Activated T-cell treated with anti-CD3 and anti-CD28 coated beads for 4 hours (primary cell): ENCODE results near the gene SLC16A5.
"Not testable (repeated sequence)": the region's sequence is repeated elsewhere in the genome, so short reads cannot be mapped to it uniquely, and the experiment has no call there.

Experiments used
- DNase-seq: peaks from one replicate; pipeline ENCODE4 v3.0.0-alpha.2; 2020

Gene SLC16A5

DNA sequence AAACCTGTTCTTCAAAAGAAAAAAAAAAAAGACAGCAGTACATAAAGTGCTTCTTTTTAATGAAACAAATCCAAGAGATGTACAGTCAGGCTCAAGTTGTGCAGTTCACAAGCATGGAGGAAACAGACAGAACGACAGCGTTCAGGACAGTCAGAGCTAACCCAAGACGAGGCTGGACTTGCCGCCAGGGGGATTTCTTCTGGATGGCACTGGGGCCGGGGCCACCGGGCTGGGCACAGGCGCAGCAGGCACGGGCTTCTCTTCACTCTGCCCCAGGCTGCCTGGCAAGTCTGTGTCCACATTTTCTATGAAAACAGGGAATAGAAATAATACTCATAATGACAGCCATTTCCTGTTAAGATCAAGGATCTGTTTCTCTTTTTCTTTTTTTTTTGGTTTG, 48.2 kb downstream of the SLC16A5 start:
- DNase-seq: no peak

DNA sequence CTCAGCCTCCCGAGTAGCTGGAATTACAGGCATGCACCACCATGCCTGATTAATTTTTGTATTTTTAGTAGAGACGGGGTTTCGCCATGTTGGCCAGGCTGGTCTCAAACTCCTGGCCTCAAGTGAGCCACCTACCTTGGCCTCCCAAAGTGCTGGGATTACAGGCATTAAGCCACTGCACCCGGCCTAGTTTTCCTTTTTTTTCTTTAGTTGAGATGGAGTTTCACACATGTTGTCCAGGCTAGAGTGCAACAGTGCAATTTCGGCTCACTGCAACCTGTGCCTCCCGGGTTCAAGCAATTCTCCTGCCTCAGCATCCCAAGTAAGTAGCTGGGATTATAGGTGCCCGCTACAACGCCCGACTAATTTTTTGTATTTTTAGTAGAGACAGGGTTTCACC, 50.0 kb downstream of the SLC16A5 start:
- DNase-seq: not testable (repeated sequence)

- DNase-seq: no peak
Observed at GRCh38 chr17:75138519-75138918, 50.8 kb downstream of the SLC16A5 start.

GRCh38 chr17:75142236-75142971, 54.6 kb downstream of the SLC16A5 start:
- DNase-seq: no peak

DNA sequence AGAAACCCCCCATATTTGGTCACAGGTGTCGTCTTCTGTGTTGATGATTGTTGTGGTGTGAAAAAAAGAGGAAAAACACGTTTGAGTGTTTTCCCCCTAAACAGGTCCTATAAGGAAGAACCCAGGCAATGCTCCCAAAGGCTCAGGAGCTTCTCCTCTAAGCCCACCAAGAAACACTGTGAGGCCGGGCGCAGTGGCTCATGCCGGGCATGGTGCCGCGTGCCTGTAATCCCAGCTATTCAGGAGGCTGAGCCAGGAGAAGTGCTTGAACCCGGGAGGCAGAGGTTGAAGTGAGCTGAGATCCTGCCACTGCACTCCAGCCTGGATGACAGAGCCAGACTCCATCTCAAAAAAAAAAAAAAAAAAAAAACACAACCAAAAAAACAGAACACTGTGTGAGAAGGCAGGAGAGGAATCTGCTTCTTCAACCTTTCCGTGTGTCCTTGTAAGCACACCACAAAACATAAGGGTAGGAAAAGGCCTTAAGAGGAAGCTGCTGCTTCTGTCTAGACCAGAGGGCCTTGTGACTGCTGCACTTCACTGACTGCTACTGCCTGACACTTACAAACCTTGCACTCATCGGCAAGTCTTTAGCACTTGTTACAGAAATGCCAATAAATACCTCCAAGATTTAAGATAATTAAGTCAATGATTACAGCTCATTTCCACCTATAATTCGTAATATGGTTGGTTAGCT, 57.2 kb downstream of the SLC16A5 start:
- DNase-seq: no peak

DNA sequence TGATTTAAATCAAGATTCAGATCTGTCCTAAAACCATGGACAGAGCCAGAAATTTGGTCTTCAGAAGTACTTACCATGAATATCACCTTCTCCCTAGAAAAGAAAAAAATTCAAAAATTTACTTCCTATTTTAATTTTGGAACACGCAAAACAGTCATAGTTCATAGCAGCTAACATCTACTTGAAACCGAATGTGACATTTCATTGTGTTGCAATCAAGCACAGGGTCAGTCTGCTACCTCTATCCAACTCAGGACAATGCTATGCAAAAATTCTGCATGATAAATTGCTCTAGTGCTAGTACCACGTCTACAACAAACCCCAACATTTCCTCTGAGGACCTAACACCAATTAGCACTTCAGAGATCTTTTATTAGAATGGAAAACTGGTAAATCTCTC, 58.8 kb downstream of the SLC16A5 start:
- no peak for DNase-seq

GRCh38 chr17:75147878-75148546, 60.3 kb downstream of the SLC16A5 start:
- no peak for DNase-seq

DNA sequence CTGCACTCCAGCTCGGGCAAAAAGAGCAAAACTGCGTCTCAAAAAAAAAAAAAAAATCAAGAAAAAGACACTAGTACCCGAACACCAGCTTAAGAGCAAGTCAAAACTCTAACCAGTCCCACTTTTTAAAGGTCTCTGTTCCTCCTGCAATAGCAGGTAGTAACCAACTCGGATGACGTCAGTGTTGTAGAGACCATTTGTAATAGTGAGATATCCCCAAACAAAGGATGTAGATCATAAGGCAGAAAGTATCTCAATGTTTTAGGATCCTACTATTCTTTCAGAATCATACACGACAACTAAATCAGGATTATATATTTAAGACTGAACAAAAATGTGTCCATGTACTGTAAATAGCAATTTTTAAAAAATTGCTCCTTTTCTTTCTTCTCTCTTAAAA, 64.2 kb downstream of the SLC16A5 start:
- no peak for DNase-seq

DNA sequence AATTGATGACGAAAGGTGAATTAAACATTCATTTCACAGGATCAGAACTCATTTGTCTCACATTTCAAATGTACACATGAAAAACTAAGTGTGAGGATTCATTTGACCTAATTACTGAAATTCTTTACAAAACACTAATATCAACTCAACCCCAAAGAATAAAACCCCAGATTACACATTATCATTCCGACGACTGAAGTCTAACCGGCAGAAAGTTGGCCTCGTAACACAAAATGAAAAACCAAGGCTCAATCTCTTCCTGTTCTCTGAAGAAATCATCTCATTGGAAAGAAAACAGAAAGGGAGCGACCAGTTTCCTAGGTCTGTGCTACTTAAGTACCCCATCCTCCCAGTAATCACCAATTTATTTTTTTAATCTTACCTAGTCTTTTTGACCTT, 64.8 kb downstream of the SLC16A5 start:
- DNase-seq: no peak

DNA sequence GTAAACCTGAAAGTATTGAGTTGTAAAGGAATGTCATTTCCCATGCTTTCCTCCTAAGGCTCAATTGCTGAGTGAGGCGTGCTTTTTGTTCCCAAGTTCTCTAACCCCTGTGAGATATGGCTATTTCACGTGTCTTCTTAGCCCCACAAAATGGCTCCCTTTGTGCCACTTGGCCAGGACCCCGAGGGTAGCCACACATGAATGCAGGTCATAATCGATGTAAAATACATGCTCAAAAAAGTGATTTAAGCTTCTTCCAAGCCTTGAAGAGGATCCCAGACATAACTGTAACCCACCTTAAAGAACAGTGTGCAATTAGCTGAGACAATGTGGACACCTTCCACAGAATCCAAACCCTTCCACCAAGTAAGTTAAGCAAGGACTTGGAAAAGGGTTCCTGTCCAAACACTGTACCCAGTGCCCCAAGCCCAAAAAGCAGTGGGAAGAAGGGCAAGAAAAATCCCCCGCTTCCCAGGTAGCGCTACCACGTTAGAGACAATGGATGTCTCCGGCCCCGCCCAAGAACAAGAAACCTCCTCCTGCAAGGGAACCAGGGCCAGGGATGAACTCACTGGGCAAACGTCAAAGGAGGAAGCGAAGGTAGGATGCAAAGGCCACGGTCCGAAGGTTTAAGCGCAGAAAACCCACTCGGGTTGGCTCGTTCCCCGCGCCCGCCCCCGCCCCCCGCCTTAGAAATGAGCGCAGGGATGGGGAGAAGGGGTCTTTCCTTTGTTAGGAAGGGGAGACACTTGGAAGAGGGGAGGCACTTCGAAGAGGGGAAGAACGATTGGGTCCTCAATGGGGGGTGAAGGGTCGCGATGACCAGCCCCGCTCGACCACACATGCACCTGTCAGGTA, 65.4 kb downstream of the SLC16A5 start:
- DNase-seq: no peak

- DNase-seq: no peak
Observed at GRCh38 chr17:75153780-75154194, 66.0 kb downstream of the SLC16A5 start.

DNA sequence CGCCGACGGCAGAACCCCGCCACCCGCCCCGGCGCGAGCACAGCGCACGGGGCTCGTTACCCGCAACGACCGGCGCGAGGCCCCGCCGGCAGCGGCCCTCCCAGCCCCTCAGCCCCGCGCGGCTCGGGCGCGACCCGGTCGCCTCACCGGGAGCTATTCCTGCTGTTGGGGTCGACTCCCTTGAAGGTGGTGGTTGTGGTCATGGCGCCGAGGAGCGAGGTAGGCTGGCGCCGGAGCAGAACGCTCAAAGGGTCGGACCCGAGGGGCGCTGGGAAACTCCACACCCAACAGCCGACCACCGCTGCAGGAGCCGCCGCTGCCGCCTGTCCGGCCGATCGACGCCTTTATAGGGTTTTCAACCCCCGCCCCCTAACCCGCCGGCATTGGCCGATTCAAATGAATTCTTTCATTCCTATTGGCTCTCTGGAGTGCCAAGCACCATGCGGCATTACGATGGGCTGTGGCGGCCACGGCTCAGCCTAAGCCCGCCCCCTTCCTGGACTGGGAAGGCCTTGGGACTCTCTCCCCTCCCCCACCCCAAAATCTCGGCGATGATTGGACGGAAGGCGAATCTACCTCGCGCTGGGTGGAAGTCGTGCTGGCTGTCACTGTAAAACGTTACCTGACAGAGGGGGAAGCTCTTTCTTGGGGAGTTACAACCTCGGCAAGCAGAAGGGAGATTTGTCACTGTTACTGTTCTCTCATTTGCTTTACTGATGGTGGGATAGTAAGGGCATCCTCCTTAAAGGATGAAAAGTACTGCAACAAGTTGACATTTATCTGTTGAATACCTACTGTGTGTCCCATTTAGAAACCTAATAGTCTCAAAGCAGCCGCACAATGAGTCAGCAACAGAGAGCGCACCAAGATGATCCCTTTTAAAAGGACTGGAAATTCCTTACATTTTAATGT, 66.7 kb downstream of the SLC16A5 start, which contains the start of gene JPT1:
Gene JPT1, minus strand, starts transcription at position 318 of the 912 bp plus-strand sequence. Its CDS starts 115 bp downstream, at position 203.
- DNase-seq: peak; percentile 95

DNA sequence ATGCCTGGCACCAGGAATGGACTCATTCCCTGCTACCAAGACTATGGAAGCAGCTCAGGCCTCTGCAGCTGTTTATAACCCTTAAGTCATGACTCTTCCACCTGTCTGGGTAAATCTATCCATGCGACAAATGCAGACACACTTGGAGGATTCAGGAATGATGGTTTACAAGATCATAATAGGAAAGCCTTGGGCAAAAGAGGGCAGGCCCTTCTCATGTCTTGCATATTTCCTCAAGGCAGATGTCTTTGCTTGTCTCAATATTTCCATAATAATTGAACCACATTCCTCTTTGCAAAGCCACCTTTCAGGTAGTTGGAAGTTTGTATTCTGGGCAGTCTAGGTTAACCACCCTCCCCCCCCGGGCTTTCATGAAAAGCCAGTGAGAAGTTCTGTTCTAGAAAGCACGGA, 67.4 kb downstream of the SLC16A5 start:
- no peak for DNase-seq
